Neural cell (in vitro differentiated cells): ENCODE measurements around the gene ARHGAP40. TPM values are rescaled to one million over a fixed set of nuclear protein-coding genes. Genes with fewer than 3 reads are reported as not detected.

Source experiments
- H2AFZ ChIP-seq: fragments of 200-600, 300-800 bp; sonication (generic), shearing (Covaris generic); 2 replicates; pipeline ENCODE4 v1.6.0; 2014; ENCODE audit warnings: low read depth, mild to moderate bottlenecking, antibody characterized with exemption, low read length, moderate library complexity
- H3F3A ChIP-seq: fragments of 200-600 bp; shearing (Covaris generic); 2 replicates; pipeline ENCODE4 v1.6.1; 2016; ENCODE audit warnings: mild to moderate bottlenecking, moderate library complexity, mixed read lengths, antibody characterized with exemption, low read length; ENCODE audit not compliant: insufficient read depth, poor library complexity, severe bottlenecking
- H3K27ac ChIP-seq: fragments of 200-600, 300-800 bp; sonication (generic), shearing (Covaris generic); 2 replicates; pipeline ENCODE4 v1.5.1; 2014; ENCODE audit warnings: mild to moderate bottlenecking, low read length, moderate library complexity
- H3K27me3 ChIP-seq: fragments of 300-800, 200-600 bp; sonication (generic), shearing (Covaris generic); 2 replicates; pipeline ENCODE4 v1.6.0; 2014; ENCODE audit warnings: mild to moderate bottlenecking, low read depth, low read length, moderate library complexity; ENCODE audit not compliant: insufficient read depth
- H3K36me3 ChIP-seq: fragments of 300-800, 200-600 bp; sonication (generic), shearing (Covaris generic); 2 replicates; pipeline ENCODE4 v1.5.1; 2014; ENCODE audit warnings: mild to moderate bottlenecking, antibody characterized with exemption, low read length, moderate library complexity; ENCODE audit not compliant: insufficient read depth
- H3K4me2 ChIP-seq: fragments of 300-800, 200-600 bp; sonication (generic), shearing (Covaris generic); 2 replicates; pipeline ENCODE4 v1.6.0; 2014; ENCODE audit warnings: mild to moderate bottlenecking, low read length
- H3K4me3 ChIP-seq: fragments of 300-800, 200-600 bp; sonication (generic), shearing (Covaris generic); 2 replicates; pipeline ENCODE4 v1.5.1; 2014; ENCODE audit warnings: mild to moderate bottlenecking, low read length, moderate library complexity
- H3K79me2 ChIP-seq: fragments of 200-600 bp; shearing (Covaris generic); replicated peaks from 2 replicates; pipeline ENCODE4 v1.6.0; 2014; ENCODE audit warnings: mild to moderate bottlenecking, low read length, moderate library complexity; ENCODE audit not compliant: insufficient read depth
- H3K9ac ChIP-seq: fragments of 300-800, 200-600 bp; sonication (generic), shearing (Covaris generic); 2 replicates; pipeline ENCODE4 v1.6.1; 2016; ENCODE audit warnings: mild to moderate bottlenecking, low read length, mixed read lengths
- H3K9me2 ChIP-seq: fragments of 200-600 bp; shearing (Covaris generic); 2 replicates; pipeline ENCODE4 v1.6.1; 2016; ENCODE audit warnings: mild to moderate bottlenecking, low read length, mixed read lengths; ENCODE audit not compliant: insufficient read depth
- H3K9me3 ChIP-seq: fragments of 200-600, 300-800 bp; sonication (generic), shearing (Covaris generic); 2 replicates; pipeline ENCODE4 v1.6.1; 2016; ENCODE audit warnings: mild to moderate bottlenecking, mixed run types, low read length, moderate library complexity, mixed read lengths
- H4K20me1 ChIP-seq: fragments of 200-600 bp; shearing (Covaris generic); 2 replicates; pipeline ENCODE4 v1.6.1; 2016; ENCODE audit warnings: mild to moderate bottlenecking, mixed run types; ENCODE audit not compliant: insufficient read depth
- EP300 ChIP-seq: fragments of 450-650 bp; conservative IDR thresholded peaks from 2 replicates; pipeline ENCODE4 v1.6.1; 2014; ENCODE audit warnings: antibody characterized with exemption, mild to moderate bottlenecking, moderate library complexity; ENCODE audit not compliant: poor library complexity, severe bottlenecking
- EZH2 ChIP-seq: fragments of 200-600, 300-800 bp; shearing (Covaris generic), sonication (generic); IDR thresholded peaks from 2 replicates; pipeline ENCODE4 v1.6.1; 2014; ENCODE audit warnings: antibody characterized with exemption, low read length, borderline replicate concordance, mild to moderate bottlenecking; ENCODE audit not compliant: insufficient read depth, poor library complexity, severe bottlenecking
- MXI1 ChIP-seq: fragments of 450-650 bp; conservative IDR thresholded peaks from 2 replicates; pipeline ENCODE4 v1.6.1; 2014; ENCODE audit warnings: antibody characterized with exemption, mild to moderate bottlenecking; ENCODE audit not compliant: poor library complexity, severe bottlenecking
- POLR2AphosphoS5 ChIP-seq: IDR thresholded peaks from 2 replicates; pipeline ENCODE4 v1.6.1; 2012
- RAD21 ChIP-seq: fragments of 450-650 bp; conservative IDR thresholded peaks from 2 replicates; pipeline ENCODE4 v1.6.1; 2014; ENCODE audit warnings: antibody characterized with exemption, mild to moderate bottlenecking, moderate library complexity
- SMC3 ChIP-seq: fragments of 450-650 bp; conservative IDR thresholded peaks from 2 replicates; pipeline ENCODE4 v1.6.1; 2014; ENCODE audit warnings: antibody characterized with exemption, mild to moderate bottlenecking, moderate library complexity; ENCODE audit not compliant: poor library complexity
- TAF1 ChIP-seq: IDR thresholded peaks from 2 replicates; pipeline ENCODE4 v1.6.1; 2012; ENCODE audit warnings: low read depth
- polyA plus RNA-seq: library from polyadenylated mRNA; depleted of rRNA; stranded (reverse); fragments of >200 nt; gene quantifications from 2 replicates; pipeline ENCODE4 v1.2.3, GENCODE V29; 2014
- TF ChIP-seq, protein P1 (sequence below): fragments of 450-650 bp; IDR thresholded peaks from 2 replicates; pipeline ENCODE4 v1.5.1; 2014; ENCODE audit warnings: antibody characterized with exemption, mild to moderate bottlenecking, moderate library complexity; ENCODE audit not compliant: poor library complexity, severe bottlenecking
- TF ChIP-seq, protein P2 (sequence below): IDR thresholded peaks from 2 replicates; pipeline ENCODE4 v1.6.1; 2012; ENCODE audit warnings: borderline replicate concordance

Gene ARHGAP40
- polyA plus RNA-seq, 1 donor from 2014 or later = 0.61 TPM

DNA sequence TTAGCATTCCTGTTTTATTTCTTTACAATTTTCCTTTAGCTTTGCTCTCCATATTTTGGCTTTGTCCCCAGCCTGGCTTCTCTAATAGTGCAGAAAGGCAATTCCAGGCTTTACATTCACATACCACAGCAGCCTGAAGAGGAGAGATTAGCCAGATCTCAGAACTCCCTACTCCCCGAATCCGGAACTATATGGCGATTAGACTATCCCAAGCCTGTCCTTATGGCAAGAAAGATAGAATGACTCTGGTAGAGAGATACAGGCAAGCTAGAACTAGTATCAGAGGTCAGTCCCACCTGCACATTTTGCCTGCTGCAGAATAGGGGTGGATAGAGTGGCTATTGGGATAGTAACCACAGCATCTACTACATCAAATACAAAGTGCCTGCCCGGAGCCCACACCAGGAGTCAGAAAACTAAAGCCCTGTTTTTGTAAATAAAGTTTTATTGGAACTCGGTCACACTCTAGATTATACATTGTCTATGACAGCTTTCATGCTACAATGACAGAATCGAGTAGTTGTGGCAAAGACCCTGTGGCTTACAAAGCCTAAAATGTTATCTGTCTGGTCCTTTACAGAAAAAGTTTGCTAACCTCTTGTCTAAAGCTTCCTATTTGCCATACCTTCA lies 37.7 kb upstream of the ARHGAP40 start:
- H3K27ac ChIP-seq = no peak overlapping the region
- H3K27me3 ChIP-seq = no peaks in the 10 kb centered on the region
- peaks cover 8% of the 10 kb centered on the region for H3K36me3 ChIP-seq
- no peaks in the 10 kb centered on the region for H3F3A ChIP-seq
- no peaks in the 10 kb centered on the region for H3K9me3 ChIP-seq
- TF ChIP-seq TAF1 = no peak
- TF ChIP-seq EZH2 = no peak
- no peak for TF ChIP-seq POLR2AphosphoS5
- no peak for TF ChIP-seq SMC3
- no peak for TF ChIP-seq RAD21
- no peak for TF ChIP-seq EP300
- TF ChIP-seq MXI1 = no peak
- TF ChIP-seq, protein P1, sequence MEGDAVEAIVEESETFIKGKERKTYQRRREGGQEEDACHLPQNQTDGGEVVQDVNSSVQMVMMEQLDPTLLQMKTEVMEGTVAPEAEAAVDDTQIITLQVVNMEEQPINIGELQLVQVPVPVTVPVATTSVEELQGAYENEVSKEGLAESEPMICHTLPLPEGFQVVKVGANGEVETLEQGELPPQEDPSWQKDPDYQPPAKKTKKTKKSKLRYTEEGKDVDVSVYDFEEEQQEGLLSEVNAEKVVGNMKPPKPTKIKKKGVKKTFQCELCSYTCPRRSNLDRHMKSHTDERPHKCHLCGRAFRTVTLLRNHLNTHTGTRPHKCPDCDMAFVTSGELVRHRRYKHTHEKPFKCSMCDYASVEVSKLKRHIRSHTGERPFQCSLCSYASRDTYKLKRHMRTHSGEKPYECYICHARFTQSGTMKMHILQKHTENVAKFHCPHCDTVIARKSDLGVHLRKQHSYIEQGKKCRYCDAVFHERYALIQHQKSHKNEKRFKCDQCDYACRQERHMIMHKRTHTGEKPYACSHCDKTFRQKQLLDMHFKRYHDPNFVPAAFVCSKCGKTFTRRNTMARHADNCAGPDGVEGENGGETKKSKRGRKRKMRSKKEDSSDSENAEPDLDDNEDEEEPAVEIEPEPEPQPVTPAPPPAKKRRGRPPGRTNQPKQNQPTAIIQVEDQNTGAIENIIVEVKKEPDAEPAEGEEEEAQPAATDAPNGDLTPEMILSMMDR = no peak
- TF ChIP-seq, protein P2, sequence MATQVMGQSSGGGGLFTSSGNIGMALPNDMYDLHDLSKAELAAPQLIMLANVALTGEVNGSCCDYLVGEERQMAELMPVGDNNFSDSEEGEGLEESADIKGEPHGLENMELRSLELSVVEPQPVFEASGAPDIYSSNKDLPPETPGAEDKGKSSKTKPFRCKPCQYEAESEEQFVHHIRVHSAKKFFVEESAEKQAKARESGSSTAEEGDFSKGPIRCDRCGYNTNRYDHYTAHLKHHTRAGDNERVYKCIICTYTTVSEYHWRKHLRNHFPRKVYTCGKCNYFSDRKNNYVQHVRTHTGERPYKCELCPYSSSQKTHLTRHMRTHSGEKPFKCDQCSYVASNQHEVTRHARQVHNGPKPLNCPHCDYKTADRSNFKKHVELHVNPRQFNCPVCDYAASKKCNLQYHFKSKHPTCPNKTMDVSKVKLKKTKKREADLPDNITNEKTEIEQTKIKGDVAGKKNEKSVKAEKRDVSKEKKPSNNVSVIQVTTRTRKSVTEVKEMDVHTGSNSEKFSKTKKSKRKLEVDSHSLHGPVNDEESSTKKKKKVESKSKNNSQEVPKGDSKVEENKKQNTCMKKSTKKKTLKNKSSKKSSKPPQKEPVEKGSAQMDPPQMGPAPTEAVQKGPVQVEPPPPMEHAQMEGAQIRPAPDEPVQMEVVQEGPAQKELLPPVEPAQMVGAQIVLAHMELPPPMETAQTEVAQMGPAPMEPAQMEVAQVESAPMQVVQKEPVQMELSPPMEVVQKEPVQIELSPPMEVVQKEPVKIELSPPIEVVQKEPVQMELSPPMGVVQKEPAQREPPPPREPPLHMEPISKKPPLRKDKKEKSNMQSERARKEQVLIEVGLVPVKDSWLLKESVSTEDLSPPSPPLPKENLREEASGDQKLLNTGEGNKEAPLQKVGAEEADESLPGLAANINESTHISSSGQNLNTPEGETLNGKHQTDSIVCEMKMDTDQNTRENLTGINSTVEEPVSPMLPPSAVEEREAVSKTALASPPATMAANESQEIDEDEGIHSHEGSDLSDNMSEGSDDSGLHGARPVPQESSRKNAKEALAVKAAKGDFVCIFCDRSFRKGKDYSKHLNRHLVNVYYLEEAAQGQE = no peak
- H4K20me1 ChIP-seq = no peaks in the 10 kb centered on the region
- H3K9me2 ChIP-seq = no peaks in the 10 kb centered on the region
- H3K9ac ChIP-seq = no peak overlapping the region
- H3K4me3 ChIP-seq = no peak overlapping the region
- H3K79me2 ChIP-seq = no peaks in the 10 kb centered on the region
- H2AFZ ChIP-seq = no peak overlapping the region
- H3K4me2 ChIP-seq = no peak overlapping the region

DNA sequence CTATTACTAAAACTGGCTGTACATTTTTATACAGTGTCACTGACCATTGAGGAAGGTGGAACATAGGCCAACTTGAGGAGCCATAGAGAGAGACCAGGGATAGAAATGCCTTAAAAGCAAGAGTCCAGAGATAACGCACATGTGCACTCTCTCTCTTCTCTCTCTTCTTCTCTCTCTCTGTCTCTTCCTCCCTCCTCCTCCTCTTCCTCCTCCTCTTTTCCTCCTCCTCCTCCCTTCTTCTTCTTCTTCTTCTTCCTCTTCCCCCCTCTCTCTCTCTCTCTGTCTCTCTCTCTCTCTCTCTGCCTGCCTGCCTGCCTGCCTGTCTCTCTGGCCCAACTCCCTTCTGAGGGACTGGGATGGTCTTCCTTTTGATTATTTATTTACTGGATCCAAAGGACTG lies 36.9 kb upstream of the ARHGAP40 start:
- no peaks in the 10 kb centered on the region for H3K9me3 ChIP-seq
- H3K4me3 ChIP-seq = no peak overlapping the region
- no peaks in the 10 kb centered on the region for H3F3A ChIP-seq
- TF ChIP-seq RAD21 = no peak
- no peak for TF ChIP-seq SMC3
- no peak for TF ChIP-seq POLR2AphosphoS5
- TF ChIP-seq, protein P2 = no peak
- no peak for TF ChIP-seq EZH2
- TF ChIP-seq MXI1 = no peak
- TF ChIP-seq, protein P1 = no peak
- no peak for TF ChIP-seq TAF1
- no peak for TF ChIP-seq EP300
- no peaks in the 10 kb centered on the region for H3K9me2 ChIP-seq
- no peak overlapping the region for H3K9ac ChIP-seq
- H3K79me2 ChIP-seq = no peaks in the 10 kb centered on the region
- no peak overlapping the region for H2AFZ ChIP-seq
- peaks cover 5% of the 10 kb centered on the region for H3K36me3 ChIP-seq
- H3K27ac ChIP-seq = no peak overlapping the region
- no peak overlapping the region for H3K4me2 ChIP-seq
- no peaks in the 10 kb centered on the region for H3K27me3 ChIP-seq
- no peaks in the 10 kb centered on the region for H4K20me1 ChIP-seq
